ENCODE data around the gene ZNF550.

ZNF550 gene

GRCh38 chr19:57559404-57560025 is at the start of gene ZNF550:
TSS of gene ZNF550 (minus strand) at chr19:57559863. CDS start at chr19:57559682, 181 bp downstream.
- peak; percentile 94 for DNase-seq (ENCODE audit: low read depth)
- TF ChIP-seq, protein P1, sequence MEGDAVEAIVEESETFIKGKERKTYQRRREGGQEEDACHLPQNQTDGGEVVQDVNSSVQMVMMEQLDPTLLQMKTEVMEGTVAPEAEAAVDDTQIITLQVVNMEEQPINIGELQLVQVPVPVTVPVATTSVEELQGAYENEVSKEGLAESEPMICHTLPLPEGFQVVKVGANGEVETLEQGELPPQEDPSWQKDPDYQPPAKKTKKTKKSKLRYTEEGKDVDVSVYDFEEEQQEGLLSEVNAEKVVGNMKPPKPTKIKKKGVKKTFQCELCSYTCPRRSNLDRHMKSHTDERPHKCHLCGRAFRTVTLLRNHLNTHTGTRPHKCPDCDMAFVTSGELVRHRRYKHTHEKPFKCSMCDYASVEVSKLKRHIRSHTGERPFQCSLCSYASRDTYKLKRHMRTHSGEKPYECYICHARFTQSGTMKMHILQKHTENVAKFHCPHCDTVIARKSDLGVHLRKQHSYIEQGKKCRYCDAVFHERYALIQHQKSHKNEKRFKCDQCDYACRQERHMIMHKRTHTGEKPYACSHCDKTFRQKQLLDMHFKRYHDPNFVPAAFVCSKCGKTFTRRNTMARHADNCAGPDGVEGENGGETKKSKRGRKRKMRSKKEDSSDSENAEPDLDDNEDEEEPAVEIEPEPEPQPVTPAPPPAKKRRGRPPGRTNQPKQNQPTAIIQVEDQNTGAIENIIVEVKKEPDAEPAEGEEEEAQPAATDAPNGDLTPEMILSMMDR (IDR thresholded peaks at IDR 0.05; ENCODE audit: insufficient read depth, low read depth, low read length, missing control alignments) = no peak
- H3K4me3 ChIP-seq (ENCODE audit: low read depth, low read length) = peak within 1 kb of the TSS; percentile 89

GRCh38 chr19:57606931-57607330 is 47.3 kb upstream of the ZNF550 start:
- no peak overlapping the region for H3K4me3 ChIP-seq (ENCODE audit: low read depth, low read length)
- TF ChIP-seq, protein P1 (IDR thresholded peaks at IDR 0.05; ENCODE audit: insufficient read depth, low read depth, low read length, missing control alignments) = no peak
- DNase-seq (ENCODE audit: low read depth) = no peak

GRCh38 chr19:57599761-57600383 is 40.2 kb upstream of the ZNF550 start, which contains the start of gene ZNF530:
TSS of gene ZNF530 (plus strand) at chr19:57599885. CDS start at chr19:57604346, 4,461 bp downstream.
- TF ChIP-seq, protein P1 (IDR thresholded peaks at IDR 0.05; ENCODE audit: insufficient read depth, low read depth, low read length, missing control alignments) = no peak
- H3K4me3 ChIP-seq (ENCODE audit: low read depth, low read length) = peak within 1 kb of the TSS; percentile 87
- peak; percentile 96 for DNase-seq (ENCODE audit: low read depth)

- DNase-seq (ENCODE audit: low read depth) = no peak
- TF ChIP-seq, protein P1 (IDR thresholded peaks at IDR 0.05; ENCODE audit: insufficient read depth, low read depth, low read length, missing control alignments) = no peak
- peak overlapping the region; percentile 87 for H3K4me3 ChIP-seq (ENCODE audit: low read depth, low read length)
These were observed 39.7 kb upstream of the ZNF550 start for GRCh38 chr19:57599377-57599760.

- DNase-seq (ENCODE audit: low read depth) = no peak
- no peak overlapping the region for H3K4me3 ChIP-seq (ENCODE audit: low read depth, low read length)
- TF ChIP-seq, protein P1 (IDR thresholded peaks at IDR 0.05; ENCODE audit: insufficient read depth, low read depth, low read length, missing control alignments) = no peak
These were observed 27.9 kb upstream of the ZNF550 start for GRCh38 chr19:57587529-57587928.

- DNase-seq (ENCODE audit: low read depth) = peak; percentile 95
- TF ChIP-seq, protein P1 (IDR thresholded peaks at IDR 0.05; ENCODE audit: insufficient read depth, low read depth, low read length, missing control alignments) = no peak
- H3K4me3 ChIP-seq (ENCODE audit: low read depth, low read length) = peak within 1 kb of the TSS; percentile 71
These were observed 24.1 kb upstream of the ZNF550 start, which contains the start of gene ZIK1 for GRCh38 chr19:57583521-57584416. TSS of gene ZIK1 (plus strand) at chr19:57584145. CDS start at chr19:57584357, 212 bp downstream.
